H1 (cell line): ENCODE results near the gene HMSD. TPM values are rescaled to one million over a fixed set of nuclear protein-coding genes. Genes with fewer than 3 reads are reported as not detected.

Experiments used
- ASH2L ChIP-seq: fragments of 200-600, 300-600 bp; sonication (generic); IDR thresholded peaks from one replicate; pipeline ENCODE4 v1.7.1; 2017; ENCODE audit warnings: low read length
- CBX8 ChIP-seq: fragments of 300-800, 300-1000 bp; sonication (generic); IDR thresholded peaks from 2 replicates; pipeline ENCODE4 v1.7.1; 2016; ENCODE audit warnings: low read depth, low read length, borderline replicate concordance
- CHD1 ChIP-seq: IDR thresholded peaks from 2 replicates; pipeline ENCODE4 v1.6.1; 2012; ENCODE audit warnings: low read depth, low read length, improper control_type of control experiment
- CHD2 ChIP-seq: IDR thresholded peaks from 2 replicates; pipeline ENCODE4 v1.6.1; 2012; ENCODE audit warnings: low read length, improper control_type of control experiment
- EGR1 ChIP-seq: IDR thresholded peaks from 2 replicates; pipeline ENCODE4 v1.6.1; 2011; ENCODE audit warnings: low read depth, low read length, borderline replicate concordance
- GTF2F1 ChIP-seq: IDR thresholded peaks from 2 replicates; pipeline ENCODE4 v1.6.1; 2012; ENCODE audit warnings: low read depth, low read length, improper control_type of control experiment, borderline replicate concordance
- HDAC6 ChIP-seq: IDR thresholded peaks from one replicate; pipeline ENCODE4 v1.7.1; 2012; ENCODE audit warnings: low read depth, mild to moderate bottlenecking, inconsistent platforms, low read length, moderate library complexity
- POLR2A ChIP-seq, 2 experiments: IDR thresholded peaks; 1 replicate in 1 of 2; 2 replicates in 1 of 2; pipeline ENCODE4 v1.6.1; 2011; ENCODE audit warnings: low read depth in 2 of 2, low read length in 2 of 2, mild to moderate bottlenecking in 2 of 2; ENCODE audit errors: control extremely low read depth in 1 of 2
- SIX5 ChIP-seq: IDR thresholded peaks from 2 replicates; pipeline ENCODE4 v1.6.1; 2011; ENCODE audit warnings: mild to moderate bottlenecking, low read depth, low read length
- SRF ChIP-seq: IDR thresholded peaks from 2 replicates; pipeline ENCODE4 v1.6.1; 2011; ENCODE audit warnings: mild to moderate bottlenecking, low read depth, low read length, moderate library complexity
- TAF7 ChIP-seq: optimal IDR thresholded peaks from 2 replicates; pipeline ENCODE3; 2011; ENCODE audit warnings: low read depth, mild to moderate bottlenecking, inconsistent platforms, low read length, moderate library complexity, borderline replicate concordance
- polyA plus RNA-seq, 7 experiments: library from polyadenylated mRNA; depleted of rRNA in 3 of 7; stranded (reverse) in 5 of 7; unstranded in 2 of 7; fragments of >200 nt in 5 of 7; fragments of 200-250 nt in 2 of 7; gene quantifications; 1 replicate in 5 of 7; 2 replicates in 1 of 7; 4 replicates in 1 of 7; pipeline versions ENCODE4 v1.2.1 to v1.2.3, GENCODE V29; 2011 to 2013; ENCODE audit warnings: missing spikeins in 2 of 7, mixed read lengths in 2 of 7
- total RNA-seq: library from RNA; stranded (reverse); fragmentation: NEBNext Ultra II Directional; extraction: Animal tissue kit (Norgen Biotek cat#: 25700); gene quantifications from 2 replicates; pipeline ENCODE4 v1.2.1, GENCODE V29; 2021
- TF ChIP-seq, protein P1 (sequence below): fragments of 300-600 bp; sonication (generic); IDR thresholded peaks from 2 replicates; pipeline ENCODE4 v1.7.1; 2012; ENCODE audit warnings: low read length, moderate library complexity, mild to moderate bottlenecking, inconsistent platforms; ENCODE audit not compliant: insufficient replicate concordance
- TF ChIP-seq, protein P2 (sequence below): IDR thresholded peaks from 2 replicates; pipeline ENCODE4 v1.6.1; 2011; ENCODE audit warnings: low read depth, mild to moderate bottlenecking, low read length; ENCODE audit not compliant: insufficient read depth

Gene HMSD
- total and polyA plus RNA-seq, 2 of the 8 experiments (the other 6 are each of a cell fraction or from before 2014, with no cell fraction given), result 1.3 to 3.0 TPM

DNA sequence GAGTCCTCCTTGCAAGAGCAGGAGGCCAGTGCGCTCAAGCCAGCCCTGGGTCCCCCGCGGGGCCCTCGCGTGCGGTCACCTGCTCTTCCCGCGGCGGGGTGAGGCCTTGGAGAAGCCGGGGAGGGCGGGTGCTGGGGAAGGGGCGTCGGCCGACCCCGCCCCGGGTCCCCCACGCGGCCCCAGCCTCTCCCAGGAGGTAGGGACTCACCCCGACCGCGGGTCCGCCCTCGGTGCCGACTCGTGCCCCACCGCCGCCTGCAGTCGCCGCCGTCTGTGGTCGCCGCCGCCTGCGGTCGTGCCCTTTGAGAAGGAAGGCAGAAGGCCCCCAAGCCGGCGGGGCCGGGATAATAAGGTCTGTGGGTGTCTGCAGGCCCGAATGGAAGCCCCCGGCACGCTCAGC, 53.5 kb downstream of the HMSD start (continued):
- TF ChIP-seq, protein P1, sequence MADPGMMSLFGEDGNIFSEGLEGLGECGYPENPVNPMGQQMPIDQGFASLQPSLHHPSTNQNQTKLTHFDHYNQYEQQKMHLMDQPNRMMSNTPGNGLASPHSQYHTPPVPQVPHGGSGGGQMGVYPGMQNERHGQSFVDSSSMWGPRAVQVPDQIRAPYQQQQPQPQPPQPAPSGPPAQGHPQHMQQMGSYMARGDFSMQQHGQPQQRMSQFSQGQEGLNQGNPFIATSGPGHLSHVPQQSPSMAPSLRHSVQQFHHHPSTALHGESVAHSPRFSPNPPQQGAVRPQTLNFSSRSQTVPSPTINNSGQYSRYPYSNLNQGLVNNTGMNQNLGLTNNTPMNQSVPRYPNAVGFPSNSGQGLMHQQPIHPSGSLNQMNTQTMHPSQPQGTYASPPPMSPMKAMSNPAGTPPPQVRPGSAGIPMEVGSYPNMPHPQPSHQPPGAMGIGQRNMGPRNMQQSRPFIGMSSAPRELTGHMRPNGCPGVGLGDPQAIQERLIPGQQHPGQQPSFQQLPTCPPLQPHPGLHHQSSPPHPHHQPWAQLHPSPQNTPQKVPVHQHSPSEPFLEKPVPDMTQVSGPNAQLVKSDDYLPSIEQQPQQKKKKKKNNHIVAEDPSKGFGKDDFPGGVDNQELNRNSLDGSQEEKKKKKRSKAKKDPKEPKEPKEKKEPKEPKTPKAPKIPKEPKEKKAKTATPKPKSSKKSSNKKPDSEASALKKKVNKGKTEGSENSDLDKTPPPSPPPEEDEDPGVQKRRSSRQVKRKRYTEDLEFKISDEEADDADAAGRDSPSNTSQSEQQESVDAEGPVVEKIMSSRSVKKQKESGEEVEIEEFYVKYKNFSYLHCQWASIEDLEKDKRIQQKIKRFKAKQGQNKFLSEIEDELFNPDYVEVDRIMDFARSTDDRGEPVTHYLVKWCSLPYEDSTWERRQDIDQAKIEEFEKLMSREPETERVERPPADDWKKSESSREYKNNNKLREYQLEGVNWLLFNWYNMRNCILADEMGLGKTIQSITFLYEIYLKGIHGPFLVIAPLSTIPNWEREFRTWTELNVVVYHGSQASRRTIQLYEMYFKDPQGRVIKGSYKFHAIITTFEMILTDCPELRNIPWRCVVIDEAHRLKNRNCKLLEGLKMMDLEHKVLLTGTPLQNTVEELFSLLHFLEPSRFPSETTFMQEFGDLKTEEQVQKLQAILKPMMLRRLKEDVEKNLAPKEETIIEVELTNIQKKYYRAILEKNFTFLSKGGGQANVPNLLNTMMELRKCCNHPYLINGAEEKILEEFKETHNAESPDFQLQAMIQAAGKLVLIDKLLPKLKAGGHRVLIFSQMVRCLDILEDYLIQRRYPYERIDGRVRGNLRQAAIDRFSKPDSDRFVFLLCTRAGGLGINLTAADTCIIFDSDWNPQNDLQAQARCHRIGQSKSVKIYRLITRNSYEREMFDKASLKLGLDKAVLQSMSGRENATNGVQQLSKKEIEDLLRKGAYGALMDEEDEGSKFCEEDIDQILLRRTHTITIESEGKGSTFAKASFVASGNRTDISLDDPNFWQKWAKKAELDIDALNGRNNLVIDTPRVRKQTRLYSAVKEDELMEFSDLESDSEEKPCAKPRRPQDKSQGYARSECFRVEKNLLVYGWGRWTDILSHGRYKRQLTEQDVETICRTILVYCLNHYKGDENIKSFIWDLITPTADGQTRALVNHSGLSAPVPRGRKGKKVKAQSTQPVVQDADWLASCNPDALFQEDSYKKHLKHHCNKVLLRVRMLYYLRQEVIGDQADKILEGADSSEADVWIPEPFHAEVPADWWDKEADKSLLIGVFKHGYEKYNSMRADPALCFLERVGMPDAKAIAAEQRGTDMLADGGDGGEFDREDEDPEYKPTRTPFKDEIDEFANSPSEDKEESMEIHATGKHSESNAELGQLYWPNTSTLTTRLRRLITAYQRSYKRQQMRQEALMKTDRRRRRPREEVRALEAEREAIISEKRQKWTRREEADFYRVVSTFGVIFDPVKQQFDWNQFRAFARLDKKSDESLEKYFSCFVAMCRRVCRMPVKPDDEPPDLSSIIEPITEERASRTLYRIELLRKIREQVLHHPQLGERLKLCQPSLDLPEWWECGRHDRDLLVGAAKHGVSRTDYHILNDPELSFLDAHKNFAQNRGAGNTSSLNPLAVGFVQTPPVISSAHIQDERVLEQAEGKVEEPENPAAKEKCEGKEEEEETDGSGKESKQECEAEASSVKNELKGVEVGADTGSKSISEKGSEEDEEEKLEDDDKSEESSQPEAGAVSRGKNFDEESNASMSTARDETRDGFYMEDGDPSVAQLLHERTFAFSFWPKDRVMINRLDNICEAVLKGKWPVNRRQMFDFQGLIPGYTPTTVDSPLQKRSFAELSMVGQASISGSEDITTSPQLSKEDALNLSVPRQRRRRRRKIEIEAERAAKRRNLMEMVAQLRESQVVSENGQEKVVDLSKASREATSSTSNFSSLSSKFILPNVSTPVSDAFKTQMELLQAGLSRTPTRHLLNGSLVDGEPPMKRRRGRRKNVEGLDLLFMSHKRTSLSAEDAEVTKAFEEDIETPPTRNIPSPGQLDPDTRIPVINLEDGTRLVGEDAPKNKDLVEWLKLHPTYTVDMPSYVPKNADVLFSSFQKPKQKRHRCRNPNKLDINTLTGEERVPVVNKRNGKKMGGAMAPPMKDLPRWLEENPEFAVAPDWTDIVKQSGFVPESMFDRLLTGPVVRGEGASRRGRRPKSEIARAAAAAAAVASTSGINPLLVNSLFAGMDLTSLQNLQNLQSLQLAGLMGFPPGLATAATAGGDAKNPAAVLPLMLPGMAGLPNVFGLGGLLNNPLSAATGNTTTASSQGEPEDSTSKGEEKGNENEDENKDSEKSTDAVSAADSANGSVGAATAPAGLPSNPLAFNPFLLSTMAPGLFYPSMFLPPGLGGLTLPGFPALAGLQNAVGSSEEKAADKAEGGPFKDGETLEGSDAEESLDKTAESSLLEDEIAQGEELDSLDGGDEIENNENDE, result no peak
- no peak for TF ChIP-seq SRF
- no peak for TF ChIP-seq CHD1
- TF ChIP-seq, protein P2, sequence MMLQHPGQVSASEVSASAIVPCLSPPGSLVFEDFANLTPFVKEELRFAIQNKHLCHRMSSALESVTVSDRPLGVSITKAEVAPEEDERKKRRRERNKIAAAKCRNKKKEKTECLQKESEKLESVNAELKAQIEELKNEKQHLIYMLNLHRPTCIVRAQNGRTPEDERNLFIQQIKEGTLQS, result no peak
- TF ChIP-seq CHD2, result no peak
- TF ChIP-seq GTF2F1, result no peak
- TF ChIP-seq CBX8, result no peak
- no peak for TF ChIP-seq POLR2A (IDR thresholded peaks at IDR 0.05; ENCODE audit: control extremely low read depth in 1 of 2, low read depth in 2 of 2, low read length in 2 of 2)
- TF ChIP-seq EGR1, result no peak
- TF ChIP-seq HDAC6, result no peak
- TF ChIP-seq ASH2L, result no peak
- no peak for TF ChIP-seq SIX5
- no peak for TF ChIP-seq TAF7
